CD4-positive, alpha-beta T cell treated with Interleukin-15 for 1 hour (primary cell): ENCODE measurements around the gene C5orf15.
A peak's percentile ranks its signal among the peaks of the same experiment; 100 is the strongest.

Source experiments
- DNase-seq: peaks from one replicate; pipeline ENCODE4 v3.0.0-alpha.2; 2020

The C5orf15 gene

DNA sequence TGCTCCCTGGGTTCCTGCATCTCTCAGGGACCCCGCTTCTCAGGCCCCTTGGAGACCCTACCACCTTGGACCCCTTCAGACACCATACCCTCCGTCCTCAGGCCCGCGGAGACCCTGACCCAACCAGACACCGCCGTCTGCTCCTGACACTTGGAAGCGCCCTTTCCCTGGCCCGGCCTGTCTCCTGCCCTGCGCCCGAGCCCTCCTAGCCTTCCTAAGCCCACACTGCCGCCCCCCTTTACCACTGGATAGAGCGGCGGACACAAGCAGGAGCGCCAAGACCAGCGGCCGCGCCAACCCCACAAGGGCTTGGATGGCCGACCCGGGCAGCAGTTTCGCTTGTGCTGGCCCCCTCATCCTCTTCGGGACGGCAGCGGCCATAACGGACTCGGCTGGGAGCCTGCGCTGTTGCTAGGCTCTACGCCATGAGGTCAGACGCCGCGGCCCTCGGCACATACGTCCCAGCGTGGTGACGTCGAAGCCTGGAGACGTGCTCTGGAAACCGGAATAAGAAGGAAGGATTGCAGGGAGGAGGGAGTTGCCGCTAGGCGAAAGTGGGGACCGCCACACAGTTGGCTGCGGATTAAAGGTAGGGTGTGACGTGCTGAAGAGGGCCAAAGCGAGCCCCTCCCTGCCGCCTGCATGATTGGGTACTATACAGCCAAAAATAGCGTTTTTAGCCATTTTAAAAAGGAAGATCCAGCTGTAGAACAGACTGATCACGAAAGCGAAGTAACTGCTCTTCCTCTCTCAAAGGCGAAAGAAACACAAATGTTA lies at the start of gene C5orf15:
C5orf15 (minus strand) TSS at position 422 of the 777 bp plus-strand sequence; CDS start at position 381, 41 bp downstream.
- peak; percentile 93 for DNase-seq

DNA sequence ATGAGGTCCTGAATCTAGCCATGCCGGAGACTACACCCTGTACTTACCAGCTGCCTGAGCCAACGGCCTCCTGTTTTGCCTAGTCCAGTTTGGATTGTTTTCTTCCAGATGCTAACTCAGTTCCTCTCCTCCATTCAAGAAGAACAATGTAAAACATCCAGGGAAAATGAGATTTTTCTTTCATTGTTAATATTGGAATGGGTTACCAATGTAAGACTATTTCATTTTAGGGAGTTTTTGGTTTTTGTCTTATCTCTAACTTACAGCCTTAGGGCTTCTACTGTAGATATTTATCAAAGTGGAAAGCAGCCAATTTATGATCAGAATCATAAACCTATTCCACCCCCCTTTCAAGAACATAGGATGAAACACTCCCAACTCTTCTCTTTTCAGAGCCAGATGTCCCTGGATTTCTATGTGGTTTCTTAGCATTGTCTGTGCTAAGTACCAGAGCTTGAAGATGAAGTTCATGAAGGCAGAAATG lies 39.9 kb upstream of the C5orf15 start:
- DNase-seq: no peak

DNA sequence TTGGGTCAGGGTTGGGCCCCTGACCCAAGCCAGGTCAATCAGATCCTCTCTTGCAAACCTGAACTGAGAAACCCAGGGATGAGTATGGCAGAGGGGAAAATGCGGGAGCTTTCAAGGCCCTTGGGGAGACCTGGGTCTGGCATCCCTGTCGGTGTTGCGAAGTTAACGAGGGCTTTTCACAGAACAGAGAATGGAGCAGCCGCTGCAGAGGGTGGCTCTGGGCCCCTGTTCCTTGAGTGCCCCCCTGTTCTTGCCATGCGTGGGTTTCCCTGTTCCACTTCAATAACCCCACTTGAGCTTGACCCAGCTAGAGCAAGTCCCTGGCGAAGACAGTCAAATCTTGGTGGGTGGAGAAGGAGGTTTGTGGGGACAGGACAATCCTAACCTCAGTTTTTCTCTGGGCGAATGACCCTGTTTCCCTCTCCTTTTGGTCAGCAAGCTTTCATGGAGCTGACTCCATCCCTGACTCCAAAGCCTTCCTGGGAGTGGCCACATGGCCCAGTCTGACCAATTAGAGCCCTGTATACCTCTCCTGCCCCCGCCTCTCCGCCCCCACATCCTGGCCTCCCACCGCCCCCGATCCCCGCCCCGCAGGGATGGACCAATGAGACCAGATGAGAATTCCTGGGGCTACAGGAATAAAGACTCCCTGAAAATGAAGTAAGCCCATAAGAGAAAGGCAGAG lies 39.3 kb upstream of the C5orf15 start:
- no peak for DNase-seq

DNA sequence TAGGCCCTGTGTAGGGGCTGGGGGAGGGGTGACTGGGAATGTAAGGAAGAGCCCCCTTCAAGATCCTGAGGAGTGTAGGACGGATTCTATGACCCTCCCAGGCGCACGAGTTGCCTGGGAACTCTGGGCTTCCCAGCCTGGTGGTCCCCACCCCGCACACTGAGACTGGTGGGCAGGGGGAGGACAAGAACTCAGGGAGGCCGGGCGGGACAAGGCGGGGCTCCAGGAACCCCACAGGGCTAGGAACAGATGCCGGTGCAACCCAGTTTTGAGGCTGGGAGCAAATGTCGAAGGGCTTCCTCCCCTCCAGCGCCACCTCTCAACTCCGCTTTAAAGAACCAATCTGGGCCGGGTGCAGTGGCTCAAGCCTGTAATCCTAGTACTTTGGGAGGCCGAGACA lies 37.7 kb upstream of the C5orf15 start:
- no peak for DNase-seq

DNA sequence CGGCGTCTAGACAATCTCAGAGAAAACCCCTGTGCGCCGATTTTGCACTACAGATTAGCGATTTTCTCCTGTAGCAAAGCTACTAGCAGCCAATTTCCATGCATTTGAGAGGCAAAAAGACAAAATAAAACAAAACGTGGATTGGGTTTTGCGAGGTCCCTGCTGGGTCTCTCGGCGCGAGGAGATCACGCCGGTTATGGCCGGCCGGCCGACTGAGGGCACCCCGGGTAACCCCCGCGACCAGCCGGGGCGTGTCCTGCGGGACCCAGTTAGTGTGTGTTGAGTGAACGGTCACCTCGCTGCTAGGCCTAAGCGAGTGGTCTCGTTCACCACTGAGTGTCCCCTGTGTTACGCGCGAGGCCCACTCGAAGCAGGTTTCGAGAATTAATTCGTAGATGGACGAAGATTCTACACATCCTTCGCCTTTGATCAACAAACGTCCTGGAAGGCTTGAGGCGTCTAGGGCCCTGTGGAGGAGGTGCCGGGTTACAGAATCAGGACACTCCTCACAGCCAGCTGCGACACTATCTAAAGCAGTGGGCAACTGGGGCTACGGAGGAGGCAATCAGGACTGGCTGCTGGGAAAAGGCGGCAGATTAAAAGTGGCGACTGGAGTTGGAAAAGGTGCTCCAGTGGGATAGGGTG lies 37.1 kb upstream of the C5orf15 start:
- no peak for DNase-seq

DNA sequence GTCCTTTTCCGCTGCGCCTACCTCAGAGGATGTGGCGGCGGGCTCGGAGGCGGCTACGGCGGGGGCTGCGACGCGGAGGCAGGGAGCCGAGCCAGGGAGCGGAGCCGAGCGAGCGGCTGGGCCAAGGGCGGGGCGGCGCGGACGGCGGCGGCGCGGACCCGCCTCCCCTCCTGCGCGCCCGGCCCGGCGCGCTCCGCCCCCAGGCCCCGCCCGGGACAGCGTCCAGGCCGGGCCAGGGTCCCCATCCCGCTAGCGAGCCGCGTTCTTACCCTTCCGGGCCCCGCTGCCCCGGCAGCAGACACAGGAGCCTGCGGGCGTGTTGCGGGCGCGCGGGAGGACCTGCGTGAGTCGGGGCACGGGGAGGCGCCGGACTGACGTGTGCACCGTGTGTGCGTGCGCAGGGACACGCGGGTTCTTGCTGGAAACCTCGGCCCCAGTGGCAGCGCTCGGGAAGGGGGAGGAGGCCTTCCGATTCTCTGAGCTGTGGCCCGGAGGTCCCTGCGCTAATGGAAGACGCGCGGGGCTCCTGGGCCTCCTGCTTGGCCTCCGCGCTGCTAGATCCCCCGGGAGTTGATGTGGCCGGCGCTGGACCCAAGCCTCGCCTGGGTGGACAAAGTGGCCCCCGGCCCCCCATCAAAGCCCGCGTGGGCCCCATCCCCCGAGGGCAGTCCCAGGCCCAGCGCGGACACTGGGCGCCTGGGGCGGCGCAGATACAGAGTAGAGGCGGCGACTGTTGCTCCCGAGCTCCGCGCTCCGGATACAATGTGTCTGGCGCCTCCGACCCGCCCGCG lies 36.4 kb upstream of the C5orf15 start, which contains the start of gene VDAC1:
VDAC1 (minus strand) TSS at position 350 of the 791 bp plus-strand sequence. CDS start 11,963 bp downstream, outside the sequence.
- peak; percentile 85 for DNase-seq

DNA sequence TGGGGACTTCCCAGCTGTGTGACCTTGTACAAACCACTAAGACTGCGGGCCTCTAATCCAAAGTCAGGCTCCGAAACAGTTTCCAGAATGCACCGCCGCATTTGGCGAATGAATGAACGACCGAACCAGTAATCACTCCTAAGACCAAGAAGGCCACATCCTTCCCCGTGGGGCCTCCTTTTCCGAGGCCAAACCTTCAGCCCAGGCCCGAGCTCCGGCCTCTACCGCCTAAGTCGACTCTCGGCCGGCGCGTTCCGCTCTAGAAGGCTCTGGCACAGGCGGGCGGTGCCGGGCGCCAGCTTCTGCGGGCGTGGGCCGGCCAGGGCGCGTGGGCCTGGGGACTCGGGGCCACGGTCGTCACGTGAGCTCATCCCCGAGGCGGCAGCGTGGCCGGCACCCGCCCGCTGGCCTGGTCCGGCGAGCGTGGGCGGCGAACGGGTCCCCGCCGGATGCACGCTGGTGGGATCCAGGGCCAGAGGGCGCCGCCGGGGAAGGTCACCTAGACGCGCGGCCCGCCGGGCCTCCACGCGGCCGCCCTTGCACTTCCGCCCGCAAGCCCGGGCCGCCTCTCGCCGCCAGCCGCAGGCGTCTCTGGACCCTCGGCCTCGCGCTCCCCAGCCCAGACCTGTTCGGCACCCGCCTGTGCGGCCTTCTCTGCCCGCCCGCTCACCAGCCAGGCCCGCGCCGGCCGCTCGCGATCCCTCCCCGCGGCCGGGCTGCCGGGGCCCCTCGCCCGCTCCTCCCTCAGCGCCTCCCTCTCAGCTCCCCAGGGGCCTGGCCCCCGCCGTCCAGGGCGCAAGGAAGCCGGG lies 35.6 kb upstream of the C5orf15 start:
- DNase-seq: peak; percentile 33

DNA sequence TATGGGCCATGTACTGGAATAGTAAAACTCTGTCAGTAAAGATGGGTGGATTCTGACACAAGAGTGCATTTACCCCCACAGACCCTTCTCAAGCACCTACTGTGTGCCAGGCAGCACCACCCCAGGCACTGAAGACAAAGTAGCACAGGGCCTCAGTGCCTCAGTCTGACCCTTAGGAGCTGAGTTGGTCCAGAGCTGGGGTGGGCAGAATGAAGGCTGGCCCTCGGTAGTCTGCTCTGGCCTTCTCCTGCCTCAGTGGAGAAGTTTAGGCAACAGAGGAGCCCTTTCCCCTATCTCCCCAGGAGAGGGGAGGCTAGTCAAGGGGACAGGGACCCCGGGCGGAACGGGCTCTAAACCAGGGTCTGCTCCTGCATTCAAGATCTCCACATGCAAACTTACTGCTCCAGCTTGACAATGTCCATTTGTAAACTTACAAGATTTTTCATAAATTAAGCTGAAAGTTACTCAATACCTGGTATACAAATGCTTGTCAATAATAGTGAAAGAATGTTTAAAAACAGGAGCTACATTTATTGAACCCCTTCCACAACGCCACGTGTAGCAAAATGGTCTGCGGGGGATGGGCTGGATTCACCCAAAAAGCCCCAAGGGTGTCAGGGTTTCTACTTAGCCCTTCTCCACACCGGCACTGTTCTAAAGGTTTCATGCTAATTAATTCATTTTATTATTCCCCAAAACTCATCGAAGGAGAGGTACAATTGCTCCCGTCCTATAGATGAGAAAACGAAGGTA lies 34.8 kb upstream of the C5orf15 start:
- no peak for DNase-seq

DNA sequence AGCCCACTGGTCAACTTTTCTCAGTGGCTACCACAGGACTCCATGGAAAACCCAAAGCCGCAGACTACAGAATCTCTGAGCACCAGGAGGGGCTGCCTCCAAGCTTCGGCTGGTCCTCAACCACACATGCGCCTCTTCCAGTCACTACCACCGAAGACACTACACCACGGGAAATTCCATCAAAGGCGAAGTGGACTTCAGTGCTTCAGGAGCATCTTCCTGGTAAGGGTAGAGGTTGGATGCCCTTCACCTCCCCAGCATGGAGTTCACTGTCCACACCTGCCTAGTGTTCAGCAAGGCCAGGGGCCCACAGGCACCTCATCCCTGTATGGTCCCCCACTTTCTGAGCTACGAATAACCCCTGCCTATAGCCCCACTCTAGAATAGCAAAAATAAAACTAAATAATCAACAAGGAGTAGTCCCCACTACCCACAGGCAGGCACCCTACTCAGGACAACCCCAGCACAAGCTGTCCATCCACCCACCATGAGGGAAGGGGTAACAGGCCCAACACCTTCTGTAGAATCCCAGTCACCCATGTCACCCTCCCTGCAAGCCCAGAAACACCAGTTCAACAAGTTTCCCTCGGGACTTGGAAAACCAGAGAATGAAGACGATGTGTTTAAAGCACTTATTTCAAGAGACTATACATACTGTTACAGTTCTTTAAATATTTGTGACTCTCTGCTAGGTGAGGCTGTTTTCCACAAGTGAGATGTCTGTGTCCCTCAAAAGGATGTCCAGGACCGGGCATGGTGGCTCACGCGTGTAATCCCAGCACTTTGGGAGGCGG lies 33.7 kb upstream of the C5orf15 start:
- DNase-seq: no peak

DNA sequence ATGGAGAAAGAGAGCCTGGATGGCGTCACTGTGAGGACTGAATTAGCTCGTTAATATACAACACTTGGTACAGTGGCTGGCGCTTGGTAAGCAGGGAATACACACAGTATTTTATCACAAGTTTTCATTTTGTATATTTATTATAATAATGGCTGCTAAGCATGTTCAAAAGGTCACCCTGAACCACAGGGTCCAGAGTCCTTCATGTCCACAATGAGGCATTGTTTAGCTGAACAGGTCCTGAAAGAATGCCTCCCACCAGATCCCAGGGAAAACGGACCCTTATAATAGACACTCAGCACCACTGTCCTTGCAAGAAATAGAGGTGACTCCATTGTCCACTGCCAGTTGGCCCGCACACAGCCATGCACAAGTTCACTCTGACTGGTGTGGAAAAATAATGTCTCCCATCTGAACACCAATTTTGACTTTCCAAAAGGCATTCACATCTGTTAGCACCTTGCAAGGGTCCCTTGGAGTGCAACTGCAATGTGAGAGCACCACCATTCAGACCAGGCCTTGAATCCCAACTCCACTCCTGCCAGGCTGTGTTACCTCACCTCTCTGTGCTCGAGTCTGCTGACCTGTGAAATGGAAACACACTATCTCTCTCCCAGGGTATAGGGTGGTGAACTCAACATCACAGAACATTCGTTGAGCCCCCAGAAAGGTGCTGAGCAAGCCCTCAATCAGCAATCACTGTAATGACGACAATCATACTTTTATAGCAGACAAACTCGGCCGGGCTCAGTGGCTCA lies 32.5 kb upstream of the C5orf15 start:
- DNase-seq: no peak

DNA sequence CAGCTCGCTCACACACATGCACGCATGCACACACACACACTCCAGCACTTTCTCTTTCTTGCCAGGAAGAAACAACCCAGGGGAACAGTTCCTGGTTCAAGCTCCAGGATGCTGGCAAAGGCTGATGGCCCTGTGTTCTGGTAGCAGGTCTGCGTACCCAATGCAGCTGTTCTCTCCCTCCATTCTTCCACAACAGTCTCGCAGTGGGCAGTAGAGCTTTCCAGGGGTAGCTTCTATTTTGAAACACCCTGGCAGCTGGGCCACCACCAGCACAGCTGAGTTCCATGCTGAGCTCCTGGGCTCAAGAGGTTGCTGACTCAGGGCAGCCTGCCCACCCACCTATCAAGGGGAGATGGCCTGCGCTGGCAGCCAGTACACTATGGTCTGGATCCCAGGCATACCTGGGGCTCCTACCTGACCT lies 31.7 kb upstream of the C5orf15 start:
- no peak for DNase-seq

DNA sequence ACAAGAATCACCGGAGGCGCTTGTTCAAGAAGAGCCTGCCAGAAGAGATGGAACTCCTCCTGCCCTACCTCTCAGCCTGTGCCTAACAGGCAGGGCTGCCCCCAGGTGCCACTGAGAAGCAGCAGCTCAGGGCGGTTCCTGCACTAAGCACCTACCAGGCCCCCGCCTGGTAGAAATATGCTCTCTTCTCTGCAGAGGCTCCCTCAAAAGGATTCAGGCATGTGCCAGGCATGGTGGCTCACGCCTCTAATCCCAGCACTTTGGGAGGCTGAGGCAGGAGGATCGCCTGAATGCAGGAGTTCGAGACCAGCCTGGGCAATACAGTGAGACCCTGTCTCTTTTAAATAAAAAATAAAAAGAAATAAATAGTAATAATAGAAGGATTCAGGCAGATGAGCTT lies 30.4 kb upstream of the C5orf15 start:
- no peak for DNase-seq

DNA sequence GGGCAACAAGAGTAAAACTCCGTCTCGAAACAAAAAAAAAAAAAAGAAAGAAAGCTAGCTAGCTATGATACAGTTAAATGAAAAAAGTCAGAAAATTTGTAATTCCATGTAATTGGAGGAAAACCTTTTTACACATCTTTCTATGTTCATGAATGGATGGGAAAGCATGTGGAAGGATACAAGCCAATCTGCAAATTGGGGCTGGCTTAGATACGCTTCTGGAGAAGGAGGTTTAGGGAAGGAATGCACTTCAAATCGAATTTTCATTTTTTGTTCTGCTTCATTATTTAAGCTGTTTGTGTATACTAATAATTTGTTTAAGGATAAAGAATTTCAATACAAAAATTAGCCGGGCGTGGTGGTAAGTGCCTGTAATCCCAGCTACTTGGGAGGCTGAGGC lies 29.6 kb upstream of the C5orf15 start:
- no peak for DNase-seq

DNA sequence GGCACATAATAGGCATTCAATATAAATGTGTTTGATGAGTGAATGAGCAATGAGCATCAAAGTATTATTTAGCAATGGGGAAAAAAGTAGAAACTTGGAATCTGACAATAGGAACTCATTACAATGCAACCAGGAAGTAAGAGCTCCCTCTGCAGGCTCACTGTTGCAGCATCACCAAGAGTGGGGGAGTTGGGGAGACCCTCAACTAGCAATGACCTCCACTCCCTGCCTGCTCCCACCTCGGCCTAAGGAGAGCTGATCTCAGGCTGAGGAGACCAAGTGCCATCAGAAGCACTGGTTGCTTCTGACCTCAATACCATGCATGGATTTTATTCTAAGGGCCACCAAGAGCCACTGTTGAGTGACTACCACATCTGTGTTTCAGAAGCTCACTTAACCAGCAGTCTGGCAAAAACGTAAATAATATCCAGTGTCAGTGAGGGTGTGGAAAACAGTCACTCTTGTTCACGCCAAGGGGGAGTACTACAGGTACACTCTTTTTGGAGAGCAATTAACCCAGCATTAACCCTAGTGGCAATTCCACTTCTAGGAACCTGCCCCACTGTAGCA lies 28.3 kb upstream of the C5orf15 start:
- DNase-seq: no peak

DNA sequence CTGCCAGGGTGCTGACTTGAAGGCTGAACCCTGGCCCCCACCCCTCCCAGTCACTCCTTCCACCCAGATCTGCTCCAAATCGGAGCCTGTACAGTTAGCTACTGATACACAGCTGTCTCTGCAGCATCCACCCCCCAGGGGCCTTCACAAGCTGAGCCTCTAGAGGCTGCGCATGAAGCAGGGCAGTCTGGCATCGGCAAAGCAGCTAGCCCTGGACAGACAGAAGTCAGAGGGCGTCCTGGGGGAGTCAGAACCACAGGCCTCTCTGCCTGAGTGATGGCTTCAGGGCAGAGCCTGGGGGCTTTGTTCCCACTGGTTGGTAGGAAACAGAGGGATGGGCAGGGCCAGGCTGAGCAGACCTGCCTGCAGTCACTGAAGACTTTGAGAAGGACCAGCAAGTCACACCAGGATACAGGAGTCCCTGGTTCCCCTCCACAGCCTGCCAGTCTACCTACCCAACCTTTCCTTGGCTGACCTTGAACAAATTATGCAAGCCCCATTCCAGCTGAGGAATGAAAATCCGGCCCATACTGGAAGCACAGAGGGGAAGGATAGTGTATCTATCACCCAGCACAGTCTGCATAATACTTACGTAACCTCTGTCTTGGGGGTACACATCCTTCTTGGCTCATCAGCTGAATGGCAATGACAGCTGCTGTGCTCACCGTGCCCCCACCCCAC lies 27.6 kb upstream of the C5orf15 start:
- no peak for DNase-seq

DNA sequence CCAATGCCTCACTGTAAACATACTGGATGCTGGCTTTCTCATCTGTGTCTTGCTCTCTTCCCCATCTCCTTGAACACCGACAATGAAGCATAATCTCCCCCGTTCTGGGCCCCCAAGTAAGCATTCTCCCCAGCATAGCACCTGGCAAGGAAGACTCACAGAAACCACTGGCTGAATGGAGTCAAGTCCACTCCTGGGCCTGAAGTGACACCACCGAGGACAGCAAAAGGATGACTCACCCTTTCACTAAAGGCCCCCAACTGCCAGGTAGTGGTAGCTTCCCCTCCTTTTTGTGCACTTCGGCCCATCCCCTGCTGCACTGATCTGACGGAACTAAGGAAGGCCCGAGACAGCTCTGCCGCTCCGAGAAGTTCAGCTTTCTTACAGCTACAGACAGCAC lies 26.9 kb upstream of the C5orf15 start:
- DNase-seq: no peak

DNA sequence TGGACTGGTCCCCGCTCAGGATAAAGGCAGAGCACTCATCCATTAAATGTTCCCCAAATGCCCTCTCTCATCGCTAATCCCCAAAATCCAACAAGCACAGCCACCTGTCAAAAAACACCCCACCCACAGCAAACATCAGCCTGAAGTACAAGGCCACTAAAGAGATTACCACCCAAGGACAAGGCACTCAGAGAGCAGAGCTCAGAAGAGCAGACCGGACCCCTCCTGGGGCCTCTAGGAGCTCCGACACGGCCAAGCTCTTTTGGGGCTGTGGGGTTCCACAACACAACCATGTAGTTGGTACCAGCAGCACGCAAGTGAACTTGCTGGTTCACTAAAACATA lies 26.5 kb upstream of the C5orf15 start:
- DNase-seq: no peak

DNA sequence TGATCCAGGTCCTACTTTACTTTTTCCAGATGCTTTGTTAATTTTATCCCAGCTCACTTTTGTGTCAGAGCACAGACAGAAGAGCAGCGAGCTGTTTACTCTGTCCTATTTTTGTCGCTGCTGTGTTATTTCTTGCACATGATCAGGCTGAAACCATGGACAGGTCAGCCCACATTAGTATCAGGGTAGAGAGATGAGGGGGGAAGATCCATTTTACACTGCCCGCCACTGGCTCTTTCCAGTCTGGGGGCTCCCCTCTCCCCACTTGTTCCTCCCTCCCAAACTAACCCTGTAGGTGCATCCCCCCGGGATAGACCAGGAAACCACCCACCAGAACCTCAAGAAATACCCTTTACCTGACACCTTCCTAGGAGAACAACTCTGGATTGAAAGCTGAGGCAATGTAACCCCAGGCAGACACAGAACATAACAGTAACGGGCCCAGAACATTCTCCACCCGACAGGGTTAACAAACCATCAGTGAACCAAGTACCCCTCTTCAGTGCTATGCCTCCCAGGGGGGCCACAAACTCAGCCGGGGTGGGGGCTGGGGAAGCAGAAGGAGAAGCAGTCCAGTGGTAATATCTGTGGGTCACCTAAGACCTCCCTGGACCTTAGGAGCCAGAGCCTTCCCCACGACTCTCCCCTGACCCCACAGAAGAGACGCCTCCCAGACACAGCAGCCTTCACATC lies 26.0 kb upstream of the C5orf15 start:
- no peak for DNase-seq
